DLD1 (cell line): Measurements from ENCODE around the gene PARD3B.

ENCODE experiments used
- in situ Hi-C: cut with HindIII; loops from 2 replicates; pipeline ENCODE4 v1.10.0; 2017; ENCODE audit warnings: low sequenced_read_pairs

Gene PARD3B

GRCh38 chr2:204691911-204692510 lies 146.7 kb downstream of the PARD3B start:
- in situ Hi-C loops, result no loop called here

GRCh38 chr2:204692790-204693189 lies 147.5 kb downstream of the PARD3B start:
- in situ Hi-C loops, result no loop called here

GRCh38 chr2:204693262-204693661 lies 148.0 kb downstream of the PARD3B start:
- in situ Hi-C loops, result no loop called here

GRCh38 chr2:204695506-204695905 lies 150.2 kb downstream of the PARD3B start:
- in situ Hi-C loops, result no loop called here

GRCh38 chr2:204696124-204696523 lies 150.8 kb downstream of the PARD3B start:
- in situ Hi-C loops, result no loop called here

- in situ Hi-C loops, result no loop called here
Observed at GRCh38 chr2:204705243-204705932, 160.1 kb downstream of the PARD3B start.

GRCh38 chr2:204706939-204707338 lies 161.7 kb downstream of the PARD3B start:
- in situ Hi-C loops, result no loop called here

GRCh38 chr2:204713211-204713610 lies 167.9 kb downstream of the PARD3B start:
- in situ Hi-C loops, result no loop called here

GRCh38 chr2:204715361-204715760 lies 170.1 kb downstream of the PARD3B start:
- in situ Hi-C loops, result no loop called here

- in situ Hi-C loops, result no loop called here
Observed at GRCh38 chr2:204717591-204717990, 172.3 kb downstream of the PARD3B start.

- in situ Hi-C loops, result no loop called here
Observed at GRCh38 chr2:204718607-204719006, 173.3 kb downstream of the PARD3B start.

GRCh38 chr2:204720874-204721273 lies 175.6 kb downstream of the PARD3B start:
- in situ Hi-C loops, result no loop called here

- in situ Hi-C loops, result no loop called here
Observed at GRCh38 chr2:204722207-204722606, 176.9 kb downstream of the PARD3B start.

GRCh38 chr2:204722691-204723090 lies 177.4 kb downstream of the PARD3B start:
- in situ Hi-C loops, result no loop called here

GRCh38 chr2:204725693-204726360 lies 180.6 kb downstream of the PARD3B start:
- in situ Hi-C loops, result no loop called here

- in situ Hi-C loops, result no loop called here
Observed at GRCh38 chr2:204726831-204727230, 181.6 kb downstream of the PARD3B start.

- in situ Hi-C loops, result no loop called here
Observed at GRCh38 chr2:204727368-204727767, 182.1 kb downstream of the PARD3B start.

- in situ Hi-C loops, result no loop called here
Observed at GRCh38 chr2:204730603-204731002, 185.3 kb downstream of the PARD3B start.

GRCh38 chr2:204732019-204732418 lies 186.7 kb downstream of the PARD3B start:
- in situ Hi-C loops, result no loop called here

GRCh38 chr2:204737296-204737695 lies 192.0 kb downstream of the PARD3B start:
- in situ Hi-C loops, result no loop called here

GRCh38 chr2:204738721-204739120 lies 193.4 kb downstream of the PARD3B start:
- in situ Hi-C loops, result no loop called here

- in situ Hi-C loops, result no loop called here
Observed at GRCh38 chr2:204743393-204743960, 198.2 kb downstream of the PARD3B start.
